ENCODE data around the gene KCTD11.

Gene KCTD11

GRCh38 chr17:7383742-7384488, 32.0 kb downstream of the KCTD11 start:
- DNase-seq (ENCODE audit: low spot score): peak; percentile 95
- TF ChIP-seq, protein P1, sequence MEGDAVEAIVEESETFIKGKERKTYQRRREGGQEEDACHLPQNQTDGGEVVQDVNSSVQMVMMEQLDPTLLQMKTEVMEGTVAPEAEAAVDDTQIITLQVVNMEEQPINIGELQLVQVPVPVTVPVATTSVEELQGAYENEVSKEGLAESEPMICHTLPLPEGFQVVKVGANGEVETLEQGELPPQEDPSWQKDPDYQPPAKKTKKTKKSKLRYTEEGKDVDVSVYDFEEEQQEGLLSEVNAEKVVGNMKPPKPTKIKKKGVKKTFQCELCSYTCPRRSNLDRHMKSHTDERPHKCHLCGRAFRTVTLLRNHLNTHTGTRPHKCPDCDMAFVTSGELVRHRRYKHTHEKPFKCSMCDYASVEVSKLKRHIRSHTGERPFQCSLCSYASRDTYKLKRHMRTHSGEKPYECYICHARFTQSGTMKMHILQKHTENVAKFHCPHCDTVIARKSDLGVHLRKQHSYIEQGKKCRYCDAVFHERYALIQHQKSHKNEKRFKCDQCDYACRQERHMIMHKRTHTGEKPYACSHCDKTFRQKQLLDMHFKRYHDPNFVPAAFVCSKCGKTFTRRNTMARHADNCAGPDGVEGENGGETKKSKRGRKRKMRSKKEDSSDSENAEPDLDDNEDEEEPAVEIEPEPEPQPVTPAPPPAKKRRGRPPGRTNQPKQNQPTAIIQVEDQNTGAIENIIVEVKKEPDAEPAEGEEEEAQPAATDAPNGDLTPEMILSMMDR (IDR thresholded peaks at IDR 0.05; ENCODE audit: extremely low read depth, missing control alignments): no peak

- DNase-seq (ENCODE audit: low spot score): no peak
These were observed 32.6 kb downstream of the KCTD11 start for GRCh38 chr17:7384489-7385081.

DNA sequence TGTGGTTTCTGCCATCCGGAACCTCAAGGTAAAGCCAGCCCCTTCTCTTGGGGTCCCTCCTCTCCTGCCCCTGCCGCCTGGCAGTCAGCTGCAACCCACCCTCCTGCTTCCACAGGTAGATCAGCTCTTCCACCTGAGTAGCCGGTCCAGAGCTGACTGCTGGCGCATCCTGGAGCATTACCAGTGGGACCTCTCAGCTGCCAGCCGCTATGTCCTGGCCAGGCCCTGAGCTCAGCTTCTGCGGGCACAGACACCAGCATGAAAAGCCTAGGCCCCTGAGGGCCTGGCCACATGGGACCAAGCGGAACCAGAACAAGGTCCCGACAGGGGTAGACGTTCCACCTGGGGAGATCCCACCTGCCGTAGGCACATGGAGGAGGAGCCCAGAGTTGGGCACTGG, 36.9 kb downstream of the KCTD11 start:
- TF ChIP-seq, protein P1 (IDR thresholded peaks at IDR 0.05; ENCODE audit: extremely low read depth, missing control alignments): no peak
- no peak for DNase-seq (ENCODE audit: low spot score)

More at GRCh38 chr17:7384489-7385081, 32.6 kb downstream of the KCTD11 start:
- TF ChIP-seq, protein P1 (IDR thresholded peaks at IDR 0.05; ENCODE audit: extremely low read depth, missing control alignments): no peak

GRCh38 chr17:7389924-7390910, 38.3 kb downstream of the KCTD11 start:
- DNase-seq (ENCODE audit: low spot score): no peak
- TF ChIP-seq, protein P1 (IDR thresholded peaks at IDR 0.05; ENCODE audit: extremely low read depth, missing control alignments): no peak

- TF ChIP-seq, protein P1 (IDR thresholded peaks at IDR 0.05; ENCODE audit: extremely low read depth, missing control alignments): no peak
- DNase-seq (ENCODE audit: low spot score): no peak
These were observed 39.3 kb downstream of the KCTD11 start for GRCh38 chr17:7391307-7391706.

GRCh38 chr17:7392696-7393612, 41.0 kb downstream of the KCTD11 start:
- no peak for DNase-seq (ENCODE audit: low spot score)
- TF ChIP-seq, protein P1 (IDR thresholded peaks at IDR 0.05; ENCODE audit: extremely low read depth, missing control alignments): no peak

Measured in GM20000 (cell line).